ENCODE measurements around the gene HARBI1. TPM values are rescaled to one million over a fixed set of nuclear protein-coding genes. Genes with fewer than 3 reads are reported as not detected.
"Not testable (repeated sequence)": the region's sequence is repeated elsewhere in the genome, so short reads cannot be mapped to it uniquely, and the experiment has no call there.

The HARBI1 gene
- total RNA-seq, 1 experiment from 2014 or later, result 8.2 TPM

DNA sequence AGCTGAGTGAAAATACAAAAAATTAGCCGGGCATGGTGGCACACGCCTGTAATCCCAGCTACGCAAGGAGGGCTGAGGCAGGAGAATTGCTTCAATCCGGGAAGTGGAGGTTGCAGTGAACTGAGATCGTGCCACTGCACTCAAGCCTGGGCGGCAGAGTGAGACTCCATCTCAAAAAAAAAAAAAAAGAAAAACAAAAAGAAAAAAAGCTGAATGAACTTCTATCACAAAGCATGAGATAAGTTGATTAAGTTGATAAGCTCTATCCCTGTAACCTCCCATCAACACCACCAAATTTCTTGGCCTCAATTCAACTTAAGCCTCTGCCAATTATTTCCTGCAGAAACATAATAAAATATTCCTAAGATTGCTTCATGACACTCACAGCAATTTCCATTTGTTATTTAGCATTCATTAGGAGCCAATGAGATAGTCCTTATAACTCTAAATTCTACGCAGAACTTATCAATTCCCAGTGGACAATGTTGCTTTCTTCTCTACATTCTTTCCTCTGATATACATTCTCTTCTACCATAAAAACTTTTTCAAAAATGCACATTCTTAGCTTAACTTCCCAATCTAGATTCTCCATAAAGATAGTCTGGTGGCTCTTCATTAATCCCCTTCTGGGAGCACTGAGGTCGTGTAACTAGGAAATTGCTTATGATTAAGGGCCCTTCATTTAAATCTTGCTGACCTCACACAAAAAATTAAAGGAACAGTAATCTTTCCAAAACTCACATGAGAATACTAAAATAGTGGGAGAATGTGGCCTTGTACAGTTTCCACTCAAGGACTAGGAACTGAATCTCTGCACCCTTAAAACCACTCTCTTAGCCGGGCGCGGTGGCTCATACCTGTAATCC is 26.1 kb downstream of the HARBI1 start:
- Mint-ChIP-seq H3K4me3 (ENCODE audit: low read depth, unreplicated experiment) (peak overlapping the region; percentile 71), H3K4me1 (ENCODE audit: low read depth, unreplicated experiment) (peaks cover 21% of the 10 kb centered on the region), H3K27me3 (ENCODE audit: unreplicated experiment) (no peaks in the 10 kb centered on the region), H3K27ac (ENCODE audit: unreplicated experiment) (peak overlapping the region; percentile 10), H3K36me3 (ENCODE audit: insufficient read depth, unreplicated experiment) (peaks cover 30% of the 10 kb centered on the region), H3K9me3 (ENCODE audit: low read depth, unreplicated experiment) (no peaks in the 10 kb centered on the region)
- TF ChIP-seq, protein P1, sequence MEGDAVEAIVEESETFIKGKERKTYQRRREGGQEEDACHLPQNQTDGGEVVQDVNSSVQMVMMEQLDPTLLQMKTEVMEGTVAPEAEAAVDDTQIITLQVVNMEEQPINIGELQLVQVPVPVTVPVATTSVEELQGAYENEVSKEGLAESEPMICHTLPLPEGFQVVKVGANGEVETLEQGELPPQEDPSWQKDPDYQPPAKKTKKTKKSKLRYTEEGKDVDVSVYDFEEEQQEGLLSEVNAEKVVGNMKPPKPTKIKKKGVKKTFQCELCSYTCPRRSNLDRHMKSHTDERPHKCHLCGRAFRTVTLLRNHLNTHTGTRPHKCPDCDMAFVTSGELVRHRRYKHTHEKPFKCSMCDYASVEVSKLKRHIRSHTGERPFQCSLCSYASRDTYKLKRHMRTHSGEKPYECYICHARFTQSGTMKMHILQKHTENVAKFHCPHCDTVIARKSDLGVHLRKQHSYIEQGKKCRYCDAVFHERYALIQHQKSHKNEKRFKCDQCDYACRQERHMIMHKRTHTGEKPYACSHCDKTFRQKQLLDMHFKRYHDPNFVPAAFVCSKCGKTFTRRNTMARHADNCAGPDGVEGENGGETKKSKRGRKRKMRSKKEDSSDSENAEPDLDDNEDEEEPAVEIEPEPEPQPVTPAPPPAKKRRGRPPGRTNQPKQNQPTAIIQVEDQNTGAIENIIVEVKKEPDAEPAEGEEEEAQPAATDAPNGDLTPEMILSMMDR (IDR thresholded peaks at IDR 0.05; ENCODE audit: unreplicated experiment), result no peak
- intact Hi-C loops (cut with micrococcal nuclease; ENCODE audit: unreplicated experiment), result loop anchor here (2.0 kb wide), 1 partner anchor 38 kb away; no protein-coding TSS in a partner anchor
- CTCF ChIA-PET, result interaction anchor here (0.6 to 1.6 kb wide), 2 partner anchors 18 to 30 kb away, joined by 4 to 6 read pairs; no protein-coding TSS in a partner anchor
- no peak for DNase-seq
- TSS peak; percentile 14 for BruUV-seq (replicated peaks)

DNA sequence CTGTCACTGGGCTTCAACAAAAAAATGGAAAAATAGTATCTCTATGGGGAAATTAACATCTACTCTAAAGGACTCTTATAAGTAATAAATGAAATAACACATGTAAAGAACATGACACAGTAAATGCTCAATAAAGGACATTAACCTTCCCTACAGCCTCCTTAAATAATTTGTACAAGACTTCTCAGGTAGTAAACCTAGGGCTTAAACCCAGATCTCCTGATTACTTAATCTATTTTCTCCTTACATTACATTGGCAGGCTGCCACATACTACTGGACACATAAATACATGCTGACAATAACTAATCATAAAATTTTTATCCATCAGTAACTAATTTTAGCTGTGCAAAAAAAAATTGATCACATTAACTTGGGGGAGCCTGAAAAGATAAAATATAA is 28.1 kb downstream of the HARBI1 start:
- no peak overlapping the region for H3K27ac Mint-ChIP-seq (ENCODE audit: unreplicated experiment)
- CTCF ChIA-PET, result no interaction called here

DNA sequence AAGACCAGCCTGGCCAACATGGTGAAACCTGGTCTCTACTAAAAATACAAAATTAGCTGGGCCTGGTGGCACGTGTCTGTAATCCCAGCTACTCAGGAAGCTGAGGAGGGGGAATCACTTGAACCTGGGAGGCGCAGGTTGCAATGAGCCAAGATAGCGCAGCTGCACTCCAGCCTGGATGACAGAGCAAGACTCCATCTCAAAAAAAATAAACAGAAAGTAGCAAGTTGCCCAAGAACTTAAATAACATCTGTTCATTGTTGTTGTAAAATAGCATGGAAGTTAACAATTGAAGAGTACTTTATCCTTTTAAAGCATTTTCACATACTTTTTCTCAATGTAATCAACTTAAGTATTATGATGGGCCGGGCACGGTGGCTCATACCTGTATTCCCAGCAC is 28.9 kb downstream of the HARBI1 start:
- peaks cover 18% of the 10 kb centered on the region for H3K36me3 Mint-ChIP-seq (ENCODE audit: insufficient read depth, unreplicated experiment)
- no peak overlapping the region for H3K27ac Mint-ChIP-seq (ENCODE audit: unreplicated experiment)
- BruUV-seq (replicated peaks), result no TSS peak
- no peaks in the 10 kb centered on the region for H3K9me3 Mint-ChIP-seq (ENCODE audit: low read depth, unreplicated experiment)
- TF ChIP-seq, protein P1 (IDR thresholded peaks at IDR 0.05; ENCODE audit: unreplicated experiment), result no peak
- CTCF ChIA-PET, result no interaction called here
- H3K4me1 Mint-ChIP-seq (ENCODE audit: low read depth, unreplicated experiment), result peaks cover 21% of the 10 kb centered on the region
- no peak overlapping the region for H3K4me3 Mint-ChIP-seq (ENCODE audit: low read depth, unreplicated experiment)
- DNase-seq, result no peak
- intact Hi-C loops (cut with micrococcal nuclease; ENCODE audit: unreplicated experiment), result no loop called here
- H3K27me3 Mint-ChIP-seq (ENCODE audit: unreplicated experiment), result no peaks in the 10 kb centered on the region

More for the DNA sequence above, 28.1 kb downstream of the HARBI1 start:
- BruUV-seq (replicated peaks), result no TSS peak
- Mint-ChIP-seq H3K9me3 (ENCODE audit: low read depth, unreplicated experiment) (no peaks in the 10 kb centered on the region), H3K4me1 (ENCODE audit: low read depth, unreplicated experiment) (peaks cover 21% of the 10 kb centered on the region), H3K27me3 (ENCODE audit: unreplicated experiment) (no peaks in the 10 kb centered on the region), H3K36me3 (ENCODE audit: insufficient read depth, unreplicated experiment) (peaks cover 26% of the 10 kb centered on the region), H3K4me3 (ENCODE audit: low read depth, unreplicated experiment) (no peak overlapping the region)
- TF ChIP-seq, protein P1 (IDR thresholded peaks at IDR 0.05; ENCODE audit: unreplicated experiment), result no peak
- no peak for DNase-seq
- intact Hi-C loops (cut with micrococcal nuclease; ENCODE audit: unreplicated experiment), result no loop called here

DNA sequence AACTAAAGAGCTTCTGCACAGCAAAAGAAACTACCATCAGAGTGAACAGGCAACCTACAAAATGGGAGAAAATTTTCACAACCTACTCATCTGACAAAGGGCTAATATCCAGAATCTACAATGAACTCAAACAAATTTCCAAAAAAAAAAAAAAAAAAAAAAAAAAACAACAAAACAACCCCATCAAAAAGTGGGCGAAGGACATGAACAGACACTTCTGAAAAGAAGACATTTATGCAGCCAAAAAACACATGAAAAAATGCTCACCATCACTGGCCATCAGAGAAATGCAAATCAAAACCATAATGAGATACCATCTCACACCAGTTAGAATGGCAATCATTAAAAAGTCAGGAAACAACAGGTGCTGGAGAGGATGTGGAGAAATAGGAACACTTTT is 33.5 kb downstream of the HARBI1 start:
- H3K36me3 Mint-ChIP-seq (ENCODE audit: insufficient read depth, unreplicated experiment); H3K27ac Mint-ChIP-seq (ENCODE audit: unreplicated experiment); CTCF ChIA-PET; H3K4me3 Mint-ChIP-seq (ENCODE audit: low read depth, unreplicated experiment); BruUV-seq (replicated peaks); intact Hi-C loops (cut with micrococcal nuclease; ENCODE audit: unreplicated experiment); H3K27me3 Mint-ChIP-seq (ENCODE audit: unreplicated experiment); H3K9me3 Mint-ChIP-seq (ENCODE audit: low read depth, unreplicated experiment); DNase-seq: not testable (repeated sequence)
- H3K4me1 Mint-ChIP-seq (ENCODE audit: low read depth, unreplicated experiment), result peaks cover 34% of the 10 kb centered on the region

DNA sequence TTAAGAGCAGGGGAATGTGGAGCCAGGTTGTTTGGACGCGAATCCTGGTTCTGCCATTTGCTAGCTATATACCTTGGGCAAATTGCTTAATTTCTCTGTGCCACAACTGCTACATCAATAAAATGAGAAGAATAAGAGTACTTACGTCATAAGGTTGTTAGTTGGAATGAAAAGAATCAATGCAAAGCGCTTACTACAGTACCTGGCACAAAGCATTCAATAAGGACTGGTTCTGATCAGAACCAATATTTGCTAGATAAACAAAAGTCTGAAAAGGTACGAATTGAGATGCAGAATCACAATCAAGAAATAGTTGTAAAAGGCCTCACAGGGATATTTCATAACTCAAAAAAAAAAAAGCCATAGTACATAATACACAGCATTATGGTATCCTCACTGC is 34.4 kb downstream of the HARBI1 start:
- H3K27me3 Mint-ChIP-seq (ENCODE audit: unreplicated experiment), result no peaks in the 10 kb centered on the region
- intact Hi-C loops (cut with micrococcal nuclease; ENCODE audit: unreplicated experiment), result no loop called here
- no peaks in the 10 kb centered on the region for H3K36me3 Mint-ChIP-seq (ENCODE audit: insufficient read depth, unreplicated experiment)
- no peak overlapping the region for H3K4me3 Mint-ChIP-seq (ENCODE audit: low read depth, unreplicated experiment)
- DNase-seq, result no peak
- H3K4me1 Mint-ChIP-seq (ENCODE audit: low read depth, unreplicated experiment), result peaks cover 28% of the 10 kb centered on the region
- TF ChIP-seq, protein P1 (IDR thresholded peaks at IDR 0.05; ENCODE audit: unreplicated experiment), result no peak
- CTCF ChIA-PET, result no interaction called here
- no peak overlapping the region for H3K27ac Mint-ChIP-seq (ENCODE audit: unreplicated experiment)
- H3K9me3 Mint-ChIP-seq (ENCODE audit: low read depth, unreplicated experiment), result no peaks in the 10 kb centered on the region
- BruUV-seq (replicated peaks), result no TSS peak
